K562 (cell line): ENCODE measurements around the gene IL27RA. TPM values are rescaled to one million over a fixed set of nuclear protein-coding genes. Genes with fewer than 3 reads are reported as not detected.

Experiments used
- ARHGAP35 ChIP-seq: fragments of 450-650 bp; IDR thresholded peaks from 2 replicates; pipeline ENCODE4 v1.6.1; 2018; ENCODE audit not compliant: partially characterized antibody
- ETV6 ChIP-seq, 3 experiments: fragments of 150-350 bp in 1 of 3; sonication (generic) in 1 of 3; formaldehyde crosslinking in 1 of 3; IDR thresholded peaks; 2 replicates each; pipeline versions ENCODE4 v1.6.1 to v1.8.0; 2014 to 2022; ENCODE audit warnings: borderline replicate concordance in 2 of 3, low read depth in 2 of 3, antibody characterized with exemption in 1 of 3, low read length in 1 of 3, mild to moderate bottlenecking in 1 of 3, missing genetic modification reagents in 1 of 3
- FOXK2 ChIP-seq, 2 experiments: fragments of 450-650 bp; IDR thresholded peaks in 1 of 2; conservative IDR thresholded peaks in 1 of 2; 2 replicates each; pipeline ENCODE4 v1.6.1; 2016; ENCODE audit warnings: low read depth in 2 of 2, mild to moderate bottlenecking in 1 of 2
- GATAD2A ChIP-seq: fragments of 450-650 bp; IDR thresholded peaks from 2 replicates; pipeline ENCODE4 v1.6.1; 2017
- HMBOX1 ChIP-seq: sonication (generic); IDR thresholded peaks from 2 replicates; pipeline ENCODE4 v1.6.1; 2016
- HNRNPK ChIP-seq: fragments of 200-400 bp; formaldehyde crosslinking; IDR thresholded peaks from one replicate; pipeline ENCODE4 v1.6.1; 2018; ENCODE audit warnings: mild to moderate bottlenecking, low read depth, low read length; ENCODE audit not compliant: poor library complexity, severe bottlenecking
- KDM4B ChIP-seq, 2 experiments: fragments of 450-650 bp in 1 of 2; sonication (generic) in 1 of 2; IDR thresholded peaks; 2 replicates each; pipeline ENCODE4 v1.6.1; 2016 to 2017; ENCODE audit warnings: borderline replicate concordance in 2 of 2, antibody characterized with exemption in 1 of 2, low read depth in 1 of 2, mild to moderate bottlenecking in 1 of 2
- POLR2AphosphoS2 ChIP-seq: IDR thresholded peaks from 2 replicates; pipeline ENCODE4 v1.6.1; 2012; ENCODE audit warnings: low read length, improper control_type of control experiment
- TCF7 ChIP-seq: sonication (generic); IDR thresholded peaks from 2 replicates; pipeline ENCODE4 v1.6.1; 2016; ENCODE audit warnings: antibody characterized with exemption, borderline replicate concordance
- ZNF133 ChIP-seq: fragments of 250-450 bp; sonication (Bioruptor Pico); IDR thresholded peaks from 2 replicates; pipeline ENCODE4 v1.4.0; 2020; ENCODE audit warnings: mild to moderate bottlenecking
- ZNF175 ChIP-seq: fragments of 200-800 bp; sonication (Bioruptor generic); IDR thresholded peaks from 2 replicates; pipeline ENCODE4 v1.6.1; 2016; ENCODE audit warnings: low read depth, mild to moderate bottlenecking, missing genetic modification characterization, missing compliant biosample characterization
- ZNF717 ChIP-seq: fragments of 250-450 bp; sonication (Bioruptor Pico); IDR thresholded peaks from 2 replicates; pipeline ENCODE4 v1.5.0; 2021
- ZNF76 ChIP-seq: fragments of 250-450 bp; sonication (Bioruptor Pico); IDR thresholded peaks from 2 replicates; pipeline ENCODE4 v1.4.0; 2020; ENCODE audit warnings: mild to moderate bottlenecking, moderate library complexity, borderline replicate concordance
- polyA plus RNA-seq, 8 experiments: library from polyadenylated mRNA; depleted of rRNA in 4 of 8; stranded (reverse) in 5 of 8; unstranded in 3 of 8; fragments of >200 nt; fragmentation: Nextera tagmentation in 2 of 8; fragmentation: Illumina TruSeq in 1 of 8; extraction: Ambion mirVana in 2 of 8; extraction: Trizol in 1 of 8; gene quantifications; 2 replicates each; pipeline versions ENCODE4 v1.2.1 to v1.2.3, GENCODE V29; 2011 to 2014; ENCODE audit warnings: inconsistent platforms in 1 of 8, missing spikeins in 1 of 8
- total RNA-seq, 7 experiments: library from RNA; depleted of rRNA in 6 of 7; stranded (reverse); fragments of >200 nt in 6 of 7; fragmentation: Illumina TruSeq in 2 of 7; extraction: Trizol in 2 of 7; gene quantifications; 2 replicates each; pipeline versions ENCODE4 v1.2.1 to v1.2.3, GENCODE V29; 2011 to 2021; ENCODE audit warnings: low replicate concordance in 1 of 7
- TF ChIP-seq, protein P1 (sequence below): fragments of 250-450 bp; sonication (Bioruptor Pico); IDR thresholded peaks from 2 replicates; pipeline ENCODE4 v1.5.0; 2021; ENCODE audit warnings: mild to moderate bottlenecking, borderline replicate concordance
- TF ChIP-seq, protein P2 (sequence below): IDR thresholded peaks from 3 replicates; pipeline ENCODE4 v1.6.1; 2011; ENCODE audit warnings: borderline replicate concordance, mild to moderate bottlenecking; ENCODE audit not compliant: insufficient read length, insufficient read depth

The IL27RA gene
- total and polyA plus RNA-seq, 9 of the 15 experiments (the other 6 are each of a cell fraction or from before 2014, with no cell fraction given): 1.9 to 15.9 (median 12.0) TPM

GRCh38 chr19:14073261-14073924 lies 41.8 kb downstream of the IL27RA start (continued):
- TF ChIP-seq, protein P1, sequence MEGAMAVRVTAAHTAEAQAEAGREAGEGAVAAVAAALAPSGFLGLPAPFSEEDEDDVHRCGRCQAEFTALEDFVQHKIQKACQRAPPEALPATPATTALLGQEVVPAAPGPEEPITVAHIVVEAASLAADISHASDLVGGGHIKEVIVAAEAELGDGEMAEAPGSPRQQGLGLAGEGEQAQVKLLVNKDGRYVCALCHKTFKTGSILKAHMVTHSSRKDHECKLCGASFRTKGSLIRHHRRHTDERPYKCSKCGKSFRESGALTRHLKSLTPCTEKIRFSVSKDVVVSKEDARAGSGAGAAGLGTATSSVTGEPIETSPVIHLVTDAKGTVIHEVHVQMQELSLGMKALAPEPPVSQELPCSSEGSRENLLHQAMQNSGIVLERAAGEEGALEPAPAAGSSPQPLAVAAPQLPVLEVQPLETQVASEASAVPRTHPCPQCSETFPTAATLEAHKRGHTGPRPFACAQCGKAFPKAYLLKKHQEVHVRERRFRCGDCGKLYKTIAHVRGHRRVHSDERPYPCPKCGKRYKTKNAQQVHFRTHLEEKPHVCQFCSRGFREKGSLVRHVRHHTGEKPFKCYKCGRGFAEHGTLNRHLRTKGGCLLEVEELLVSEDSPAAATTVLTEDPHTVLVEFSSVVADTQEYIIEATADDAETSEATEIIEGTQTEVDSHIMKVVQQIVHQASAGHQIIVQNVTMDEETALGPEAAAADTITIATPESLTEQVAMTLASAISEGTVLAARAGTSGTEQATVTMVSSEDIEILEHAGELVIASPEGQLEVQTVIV (CRISPR knock-in tag): no peak
- no peak for TF ChIP-seq HMBOX1
- TF ChIP-seq ETV6 (IDR thresholded peaks at IDR 0.05; ENCODE audit: borderline replicate concordance in 1 of 2, low read depth in 2 of 2, low read length in 1 of 2): no peak
- no peak for TF ChIP-seq ETV6 (CRISPR knock-in tag; IDR thresholded peaks at IDR 0.05; ENCODE audit: borderline replicate concordance)
- TF ChIP-seq GATAD2A: no peak
- TF ChIP-seq ARHGAP35: no peak
- TF ChIP-seq, protein P2, sequence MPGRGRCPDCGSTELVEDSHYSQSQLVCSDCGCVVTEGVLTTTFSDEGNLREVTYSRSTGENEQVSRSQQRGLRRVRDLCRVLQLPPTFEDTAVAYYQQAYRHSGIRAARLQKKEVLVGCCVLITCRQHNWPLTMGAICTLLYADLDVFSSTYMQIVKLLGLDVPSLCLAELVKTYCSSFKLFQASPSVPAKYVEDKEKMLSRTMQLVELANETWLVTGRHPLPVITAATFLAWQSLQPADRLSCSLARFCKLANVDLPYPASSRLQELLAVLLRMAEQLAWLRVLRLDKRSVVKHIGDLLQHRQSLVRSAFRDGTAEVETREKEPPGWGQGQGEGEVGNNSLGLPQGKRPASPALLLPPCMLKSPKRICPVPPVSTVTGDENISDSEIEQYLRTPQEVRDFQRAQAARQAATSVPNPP: no peak
- TF ChIP-seq ZNF76 (CRISPR knock-in tag): no peak
- no peak for TF ChIP-seq FOXK2 (conservative IDR thresholded peaks at IDR 0.05 in 1 of 2, IDR thresholded peaks at IDR 0.05 in 1 of 2; ENCODE audit: low read depth in 2 of 2)
- TF ChIP-seq HNRNPK: no peak
- no peak for TF ChIP-seq KDM4B (IDR thresholded peaks at IDR 0.05; ENCODE audit: borderline replicate concordance in 2 of 2, low read depth in 1 of 2)
- TF ChIP-seq TCF7: no peak
- no peak for TF ChIP-seq POLR2AphosphoS2
- TF ChIP-seq ZNF175 (CRISPR knock-in tag): no peak
- TF ChIP-seq ZNF133 (CRISPR knock-in tag): no peak
- no peak for TF ChIP-seq ZNF717 (CRISPR knock-in tag)
